ENCODE data around the gene SH3GL1. TPM values are rescaled to one million over a fixed set of nuclear protein-coding genes. Genes with fewer than 3 reads are reported as not detected.
A peak's percentile ranks its signal among the peaks of the same experiment; 100 is the strongest.

The SH3GL1 gene
- total and polyA plus RNA-seq, 9 of the 15 experiments (the other 6 are each of a cell fraction or from before 2014, with no cell fraction given) = 1.7 to 75.3 (median 25.7) TPM

DNA sequence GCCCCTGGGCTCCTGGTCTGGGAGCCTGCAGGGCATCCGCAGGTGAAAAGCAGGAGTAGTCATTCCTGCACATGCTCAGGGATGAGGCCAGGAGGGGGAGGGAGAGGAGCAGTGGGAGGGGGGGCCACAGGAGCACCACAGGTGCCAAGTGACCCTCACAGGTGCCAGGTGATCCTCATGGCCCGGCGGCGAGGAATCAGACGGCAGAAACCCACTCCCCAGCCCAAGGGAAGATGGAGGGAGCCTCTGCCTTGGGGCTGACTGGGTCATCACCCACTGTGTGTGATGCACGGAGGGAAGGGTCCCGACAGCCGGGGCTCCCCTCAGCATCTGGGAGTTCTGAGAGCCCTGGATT lies 27.4 kb downstream of the SH3GL1 start (continued):
- TF ChIP-seq, protein P1, sequence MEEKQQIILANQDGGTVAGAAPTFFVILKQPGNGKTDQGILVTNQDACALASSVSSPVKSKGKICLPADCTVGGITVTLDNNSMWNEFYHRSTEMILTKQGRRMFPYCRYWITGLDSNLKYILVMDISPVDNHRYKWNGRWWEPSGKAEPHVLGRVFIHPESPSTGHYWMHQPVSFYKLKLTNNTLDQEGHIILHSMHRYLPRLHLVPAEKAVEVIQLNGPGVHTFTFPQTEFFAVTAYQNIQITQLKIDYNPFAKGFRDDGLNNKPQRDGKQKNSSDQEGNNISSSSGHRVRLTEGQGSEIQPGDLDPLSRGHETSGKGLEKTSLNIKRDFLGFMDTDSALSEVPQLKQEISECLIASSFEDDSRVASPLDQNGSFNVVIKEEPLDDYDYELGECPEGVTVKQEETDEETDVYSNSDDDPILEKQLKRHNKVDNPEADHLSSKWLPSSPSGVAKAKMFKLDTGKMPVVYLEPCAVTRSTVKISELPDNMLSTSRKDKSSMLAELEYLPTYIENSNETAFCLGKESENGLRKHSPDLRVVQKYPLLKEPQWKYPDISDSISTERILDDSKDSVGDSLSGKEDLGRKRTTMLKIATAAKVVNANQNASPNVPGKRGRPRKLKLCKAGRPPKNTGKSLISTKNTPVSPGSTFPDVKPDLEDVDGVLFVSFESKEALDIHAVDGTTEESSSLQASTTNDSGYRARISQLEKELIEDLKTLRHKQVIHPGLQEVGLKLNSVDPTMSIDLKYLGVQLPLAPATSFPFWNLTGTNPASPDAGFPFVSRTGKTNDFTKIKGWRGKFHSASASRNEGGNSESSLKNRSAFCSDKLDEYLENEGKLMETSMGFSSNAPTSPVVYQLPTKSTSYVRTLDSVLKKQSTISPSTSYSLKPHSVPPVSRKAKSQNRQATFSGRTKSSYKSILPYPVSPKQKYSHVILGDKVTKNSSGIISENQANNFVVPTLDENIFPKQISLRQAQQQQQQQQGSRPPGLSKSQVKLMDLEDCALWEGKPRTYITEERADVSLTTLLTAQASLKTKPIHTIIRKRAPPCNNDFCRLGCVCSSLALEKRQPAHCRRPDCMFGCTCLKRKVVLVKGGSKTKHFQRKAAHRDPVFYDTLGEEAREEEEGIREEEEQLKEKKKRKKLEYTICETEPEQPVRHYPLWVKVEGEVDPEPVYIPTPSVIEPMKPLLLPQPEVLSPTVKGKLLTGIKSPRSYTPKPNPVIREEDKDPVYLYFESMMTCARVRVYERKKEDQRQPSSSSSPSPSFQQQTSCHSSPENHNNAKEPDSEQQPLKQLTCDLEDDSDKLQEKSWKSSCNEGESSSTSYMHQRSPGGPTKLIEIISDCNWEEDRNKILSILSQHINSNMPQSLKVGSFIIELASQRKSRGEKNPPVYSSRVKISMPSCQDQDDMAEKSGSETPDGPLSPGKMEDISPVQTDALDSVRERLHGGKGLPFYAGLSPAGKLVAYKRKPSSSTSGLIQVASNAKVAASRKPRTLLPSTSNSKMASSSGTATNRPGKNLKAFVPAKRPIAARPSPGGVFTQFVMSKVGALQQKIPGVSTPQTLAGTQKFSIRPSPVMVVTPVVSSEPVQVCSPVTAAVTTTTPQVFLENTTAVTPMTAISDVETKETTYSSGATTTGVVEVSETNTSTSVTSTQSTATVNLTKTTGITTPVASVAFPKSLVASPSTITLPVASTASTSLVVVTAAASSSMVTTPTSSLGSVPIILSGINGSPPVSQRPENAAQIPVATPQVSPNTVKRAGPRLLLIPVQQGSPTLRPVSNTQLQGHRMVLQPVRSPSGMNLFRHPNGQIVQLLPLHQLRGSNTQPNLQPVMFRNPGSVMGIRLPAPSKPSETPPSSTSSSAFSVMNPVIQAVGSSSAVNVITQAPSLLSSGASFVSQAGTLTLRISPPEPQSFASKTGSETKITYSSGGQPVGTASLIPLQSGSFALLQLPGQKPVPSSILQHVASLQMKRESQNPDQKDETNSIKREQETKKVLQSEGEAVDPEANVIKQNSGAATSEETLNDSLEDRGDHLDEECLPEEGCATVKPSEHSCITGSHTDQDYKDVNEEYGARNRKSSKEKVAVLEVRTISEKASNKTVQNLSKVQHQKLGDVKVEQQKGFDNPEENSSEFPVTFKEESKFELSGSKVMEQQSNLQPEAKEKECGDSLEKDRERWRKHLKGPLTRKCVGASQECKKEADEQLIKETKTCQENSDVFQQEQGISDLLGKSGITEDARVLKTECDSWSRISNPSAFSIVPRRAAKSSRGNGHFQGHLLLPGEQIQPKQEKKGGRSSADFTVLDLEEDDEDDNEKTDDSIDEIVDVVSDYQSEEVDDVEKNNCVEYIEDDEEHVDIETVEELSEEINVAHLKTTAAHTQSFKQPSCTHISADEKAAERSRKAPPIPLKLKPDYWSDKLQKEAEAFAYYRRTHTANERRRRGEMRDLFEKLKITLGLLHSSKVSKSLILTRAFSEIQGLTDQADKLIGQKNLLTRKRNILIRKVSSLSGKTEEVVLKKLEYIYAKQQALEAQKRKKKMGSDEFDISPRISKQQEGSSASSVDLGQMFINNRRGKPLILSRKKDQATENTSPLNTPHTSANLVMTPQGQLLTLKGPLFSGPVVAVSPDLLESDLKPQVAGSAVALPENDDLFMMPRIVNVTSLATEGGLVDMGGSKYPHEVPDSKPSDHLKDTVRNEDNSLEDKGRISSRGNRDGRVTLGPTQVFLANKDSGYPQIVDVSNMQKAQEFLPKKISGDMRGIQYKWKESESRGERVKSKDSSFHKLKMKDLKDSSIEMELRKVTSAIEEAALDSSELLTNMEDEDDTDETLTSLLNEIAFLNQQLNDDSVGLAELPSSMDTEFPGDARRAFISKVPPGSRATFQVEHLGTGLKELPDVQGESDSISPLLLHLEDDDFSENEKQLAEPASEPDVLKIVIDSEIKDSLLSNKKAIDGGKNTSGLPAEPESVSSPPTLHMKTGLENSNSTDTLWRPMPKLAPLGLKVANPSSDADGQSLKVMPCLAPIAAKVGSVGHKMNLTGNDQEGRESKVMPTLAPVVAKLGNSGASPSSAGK (IDR thresholded peaks at IDR 0.05) = no peak
- TF ChIP-seq, protein P2, sequence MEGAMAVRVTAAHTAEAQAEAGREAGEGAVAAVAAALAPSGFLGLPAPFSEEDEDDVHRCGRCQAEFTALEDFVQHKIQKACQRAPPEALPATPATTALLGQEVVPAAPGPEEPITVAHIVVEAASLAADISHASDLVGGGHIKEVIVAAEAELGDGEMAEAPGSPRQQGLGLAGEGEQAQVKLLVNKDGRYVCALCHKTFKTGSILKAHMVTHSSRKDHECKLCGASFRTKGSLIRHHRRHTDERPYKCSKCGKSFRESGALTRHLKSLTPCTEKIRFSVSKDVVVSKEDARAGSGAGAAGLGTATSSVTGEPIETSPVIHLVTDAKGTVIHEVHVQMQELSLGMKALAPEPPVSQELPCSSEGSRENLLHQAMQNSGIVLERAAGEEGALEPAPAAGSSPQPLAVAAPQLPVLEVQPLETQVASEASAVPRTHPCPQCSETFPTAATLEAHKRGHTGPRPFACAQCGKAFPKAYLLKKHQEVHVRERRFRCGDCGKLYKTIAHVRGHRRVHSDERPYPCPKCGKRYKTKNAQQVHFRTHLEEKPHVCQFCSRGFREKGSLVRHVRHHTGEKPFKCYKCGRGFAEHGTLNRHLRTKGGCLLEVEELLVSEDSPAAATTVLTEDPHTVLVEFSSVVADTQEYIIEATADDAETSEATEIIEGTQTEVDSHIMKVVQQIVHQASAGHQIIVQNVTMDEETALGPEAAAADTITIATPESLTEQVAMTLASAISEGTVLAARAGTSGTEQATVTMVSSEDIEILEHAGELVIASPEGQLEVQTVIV (CRISPR knock-in tag; IDR thresholded peaks at IDR 0.05; ENCODE audit: borderline replicate concordance) = no peak
- TF ChIP-seq SP2 (IDR thresholded peaks at IDR 0.05; ENCODE audit: extremely low read depth, low read depth, low read length, poor library complexity, severe bottlenecking) (no peak), HNRNPH1 (optimal IDR thresholded peaks at IDR 0.05; ENCODE audit: low read depth, low read length) (no peak), RBM22 (IDR thresholded peaks at IDR 0.05; ENCODE audit: low read depth, low read length, poor library complexity, severe bottlenecking) (peak; percentile 6), KAT2B (IDR thresholded peaks at IDR 0.05; ENCODE audit: low read depth, low read length) (no peak), ZNF174 (CRISPR knock-in tag; IDR thresholded peaks at IDR 0.05) (no peak)
- TF ChIP-seq, protein P3, sequence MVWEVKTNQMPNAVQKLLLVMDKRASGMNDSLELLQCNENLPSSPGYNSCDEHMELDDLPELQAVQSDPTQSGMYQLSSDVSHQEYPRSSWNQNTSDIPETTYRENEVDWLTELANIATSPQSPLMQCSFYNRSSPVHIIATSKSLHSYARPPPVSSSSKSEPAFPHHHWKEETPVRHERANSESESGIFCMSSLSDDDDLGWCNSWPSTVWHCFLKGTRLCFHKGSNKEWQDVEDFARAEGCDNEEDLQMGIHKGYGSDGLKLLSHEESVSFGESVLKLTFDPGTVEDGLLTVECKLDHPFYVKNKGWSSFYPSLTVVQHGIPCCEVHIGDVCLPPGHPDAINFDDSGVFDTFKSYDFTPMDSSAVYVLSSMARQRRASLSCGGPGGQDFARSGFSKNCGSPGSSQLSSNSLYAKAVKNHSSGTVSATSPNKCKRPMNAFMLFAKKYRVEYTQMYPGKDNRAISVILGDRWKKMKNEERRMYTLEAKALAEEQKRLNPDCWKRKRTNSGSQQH (CRISPR knock-in tag; IDR thresholded peaks at IDR 0.05) = no peak
- TF ChIP-seq, protein P4, sequence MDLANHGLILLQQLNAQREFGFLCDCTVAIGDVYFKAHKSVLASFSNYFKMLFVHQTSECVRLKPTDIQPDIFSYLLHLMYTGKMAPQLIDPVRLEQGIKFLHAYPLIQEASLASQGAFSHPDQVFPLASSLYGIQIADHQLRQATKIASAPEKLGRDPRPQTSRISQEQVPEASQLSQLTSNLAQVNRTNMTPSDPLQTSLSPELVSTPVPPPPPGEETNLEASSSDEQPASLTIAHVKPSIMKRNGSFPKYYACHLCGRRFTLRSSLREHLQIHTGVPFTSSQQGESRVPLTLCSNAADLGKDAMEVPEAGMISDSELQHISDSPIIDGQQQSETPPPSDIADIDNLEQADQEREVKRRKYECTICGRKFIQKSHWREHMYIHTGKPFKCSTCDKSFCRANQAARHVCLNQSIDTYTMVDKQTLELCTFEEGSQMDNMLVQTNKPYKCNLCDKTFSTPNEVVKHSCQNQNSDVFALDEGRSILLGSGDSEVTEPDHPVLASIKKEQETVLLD (IDR thresholded peaks at IDR 0.05) = no peak

Measured in K562 (cell line).